Activated CD8-positive, alpha-beta memory T cell treated with anti-CD3 and anti-CD28 coated beads, Interleukin-2, amount 10 ng/mL, durations not matched to agents 7 days and 5 days (primary cell): ENCODE data around the gene AFTPH. TPM values are rescaled to one million over a fixed set of nuclear protein-coding genes. Genes with fewer than 3 reads are reported as not detected.

Source experiments
- ATAC-seq: fragments of 150-1000 bp; cut with Tn5 transposase; one replicate; pipeline ENCODE4 v1.10.0; 2021; ENCODE audit warnings: moderate library complexity
- CTCF ChIA-PET: fragments of 350-600 bp; sonication (Branson Sonifier 250); formaldehyde crosslinking; loops from one replicate; lab custom pipeline; 2021; ENCODE audit warnings: antibody characterized with exemption; lab: Charles Lee
- DNase-seq: peaks from one replicate; pipeline ENCODE4 v3.0.0-alpha.2; 2020
- H3K27ac Mint-ChIP-seq: one replicate; pipeline ENCODE4 v1.8.0; 2021; ENCODE audit warnings: mild to moderate bottlenecking, mixed read lengths
- H3K27me3 Mint-ChIP-seq: one replicate; pipeline ENCODE4 v1.8.0; 2021; ENCODE audit warnings: mixed read lengths
- H3K36me3 Mint-ChIP-seq: one replicate; pipeline ENCODE4 v1.8.0; 2021; ENCODE audit warnings: mild to moderate bottlenecking, mixed read lengths
- H3K4me1 Mint-ChIP-seq: one replicate; pipeline ENCODE4 v1.8.0; 2021; ENCODE audit warnings: mixed read lengths
- H3K4me3 Mint-ChIP-seq: one replicate; pipeline ENCODE4 v1.8.0; 2021; ENCODE audit warnings: mild to moderate bottlenecking, moderate library complexity, mixed read lengths
- H3K9me3 Mint-ChIP-seq: one replicate; pipeline ENCODE4 v1.8.0; 2022; ENCODE audit warnings: low read depth, mixed read lengths
- total RNA-seq, 2 experiments: library from RNA; stranded (reverse); gene quantifications; one replicate each; pipeline ENCODE4 v1.2.3, GENCODE V29; 2021

The AFTPH gene
- total RNA-seq, 2 experiments from 2014 or later: 32.9 to 43.5 TPM

DNA sequence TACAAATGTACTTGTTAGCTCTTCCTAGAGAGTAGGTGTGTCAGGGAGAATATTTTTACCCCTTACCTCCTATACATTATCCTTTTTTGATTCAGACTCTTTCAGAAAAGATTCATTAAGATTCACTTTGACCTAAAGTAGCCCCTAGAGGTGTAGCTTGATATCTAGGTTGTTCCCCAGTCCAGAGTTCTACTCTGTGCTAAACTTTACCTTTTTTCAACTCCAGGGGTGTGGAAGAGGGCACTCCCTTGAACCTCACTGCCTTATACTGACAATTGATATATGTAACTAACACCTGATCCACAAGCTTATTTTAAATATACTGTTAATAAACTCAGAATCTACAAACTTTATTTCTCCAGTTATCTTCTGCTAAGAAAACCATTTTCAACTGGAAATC lies 30.0 kb downstream of the AFTPH start:
- Mint-ChIP-seq H3K27me3 (no peaks in the 10 kb centered on the region), H3K9me3 (no peaks in the 10 kb centered on the region), H3K27ac (no peak overlapping the region), H3K4me3 (no peak overlapping the region), H3K36me3 (peaks cover 28% of the 10 kb centered on the region), H3K4me1 (peaks cover 6% of the 10 kb centered on the region)
- ATAC-seq: no peak
- CTCF ChIA-PET: interaction anchor here (1.2 to 2.0 kb wide), 3 partner anchors 8 to 223 kb away, joined by 3 to 9 read pairs (median 4); partner anchors contain the start of gene AFTPH
- no peak for DNase-seq

DNA sequence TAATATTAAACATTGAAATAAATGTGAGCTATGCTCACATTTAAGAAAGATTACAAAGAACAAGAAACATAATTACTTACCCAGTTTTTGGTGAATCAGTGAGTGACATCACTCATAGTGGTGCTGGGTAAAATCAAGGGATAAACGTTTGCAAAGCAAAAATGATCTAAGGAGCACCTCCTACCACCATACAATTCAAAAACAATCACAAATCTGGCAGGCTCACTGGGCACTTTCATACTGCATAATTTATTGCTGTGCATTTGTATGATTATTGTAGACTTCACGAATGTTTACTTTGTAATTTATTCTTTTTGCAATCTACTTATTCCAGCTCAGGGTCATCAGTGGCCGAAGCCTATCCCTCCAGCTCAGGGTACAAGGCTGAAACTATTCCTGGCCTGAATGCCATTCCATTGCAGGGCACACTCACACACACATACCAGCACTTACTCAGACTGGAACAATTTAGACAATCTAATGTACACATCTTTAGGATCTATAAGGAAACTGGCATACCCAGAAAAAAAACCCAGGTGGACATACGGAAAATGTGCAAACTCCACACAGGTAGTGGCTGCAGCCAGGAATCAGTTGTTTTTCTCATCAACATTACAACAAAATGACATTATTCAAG lies 34.4 kb downstream of the AFTPH start:
- CTCF ChIA-PET: interaction anchor here (1.0 to 8.8 kb wide), 3 partner anchors 35 to 227 kb away, joined by 3 to 85 read pairs (median 16); partner anchors contain the start of gene AFTPH
- H3K36me3 Mint-ChIP-seq: peaks cover 5% of the 10 kb centered on the region
- peaks cover 24% of the 10 kb centered on the region for H3K4me1 Mint-ChIP-seq
- no peak overlapping the region for H3K4me3 Mint-ChIP-seq
- no peak for ATAC-seq
- H3K27ac Mint-ChIP-seq: no peak overlapping the region
- no peaks in the 10 kb centered on the region for H3K9me3 Mint-ChIP-seq
- DNase-seq: no peak
- H3K27me3 Mint-ChIP-seq: no peaks in the 10 kb centered on the region

DNA sequence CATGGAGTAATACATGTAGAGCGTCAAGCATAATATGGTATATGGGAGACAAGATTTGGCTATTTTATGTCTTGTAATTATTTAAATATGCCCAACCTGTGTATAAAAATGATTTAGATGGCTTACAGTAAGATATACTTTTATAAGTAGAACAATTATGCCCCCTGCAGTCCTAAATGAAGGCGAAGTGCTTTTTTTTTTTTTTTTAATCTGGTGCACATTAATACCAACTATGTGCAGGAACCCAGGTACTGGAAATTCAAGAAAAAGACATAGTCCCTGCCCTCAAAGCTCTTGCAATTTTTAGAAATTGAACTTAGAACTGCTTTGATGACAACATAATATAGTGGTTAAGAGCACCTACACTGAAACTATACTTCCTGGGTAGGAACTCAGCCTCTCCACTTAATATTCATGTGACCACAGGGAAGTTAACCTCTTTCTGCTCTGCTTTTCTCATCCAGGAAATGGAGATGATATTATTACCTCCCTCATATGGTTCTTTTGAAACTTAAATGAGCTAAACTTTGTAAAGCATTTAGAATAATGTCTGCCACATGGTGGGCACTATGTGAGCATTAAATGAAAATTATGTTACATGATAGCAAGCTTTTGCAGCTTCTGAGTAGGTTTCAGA lies 38.1 kb downstream of the AFTPH start:
- CTCF ChIA-PET: interaction anchor here (0.7 to 8.8 kb wide), 13 partner anchors 9 to 590 kb away, joined by 3 to 85 read pairs (median 3); partner anchors contain the start of gene AFTPH
- DNase-seq: no peak
- H3K4me3 Mint-ChIP-seq: no peak overlapping the region
- no peaks in the 10 kb centered on the region for H3K9me3 Mint-ChIP-seq
- no peaks in the 10 kb centered on the region for H3K27me3 Mint-ChIP-seq
- peak overlapping the region; percentile 42 for H3K27ac Mint-ChIP-seq
- ATAC-seq: peak; percentile 69
- peaks cover 14% of the 10 kb centered on the region for H3K36me3 Mint-ChIP-seq
- H3K4me1 Mint-ChIP-seq: peaks cover 36% of the 10 kb centered on the region

DNA sequence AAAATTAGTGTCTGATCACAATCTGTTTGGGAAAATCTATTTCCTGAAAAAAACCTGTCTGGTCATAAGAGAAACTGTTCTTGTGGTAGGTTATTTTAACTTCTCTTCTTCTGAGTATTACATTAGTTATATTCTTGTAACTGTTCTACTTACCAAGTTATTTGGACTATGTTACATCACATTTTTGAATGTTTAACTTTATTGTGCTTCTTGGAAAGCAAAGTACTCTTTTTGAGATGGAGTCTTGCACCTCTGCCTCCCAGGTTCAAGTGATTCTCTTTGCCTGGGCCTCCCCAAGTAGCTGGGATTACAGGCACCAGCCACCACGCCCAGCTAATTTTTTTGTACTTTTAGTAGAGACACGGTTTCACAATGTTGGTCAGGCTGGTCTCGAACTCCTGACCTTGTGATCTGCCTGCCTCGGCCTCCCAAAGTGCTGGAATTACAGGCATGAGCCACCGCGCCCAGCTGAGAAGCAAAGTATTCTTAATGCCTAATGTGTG lies 39.4 kb downstream of the AFTPH start:
- no peak for DNase-seq
- Mint-ChIP-seq H3K4me3 (no peak overlapping the region), H3K27ac (no peak overlapping the region), H3K4me1 (peaks cover 36% of the 10 kb centered on the region), H3K27me3 (no peaks in the 10 kb centered on the region), H3K9me3 (no peaks in the 10 kb centered on the region), H3K36me3 (peaks cover 19% of the 10 kb centered on the region)
- CTCF ChIA-PET: interaction anchor here (1.3 to 8.8 kb wide), 2 partner anchors 40 to 232 kb away, joined by 3 to 85 read pairs; partner anchors contain the start of gene AFTPH
- ATAC-seq: no peak

DNA sequence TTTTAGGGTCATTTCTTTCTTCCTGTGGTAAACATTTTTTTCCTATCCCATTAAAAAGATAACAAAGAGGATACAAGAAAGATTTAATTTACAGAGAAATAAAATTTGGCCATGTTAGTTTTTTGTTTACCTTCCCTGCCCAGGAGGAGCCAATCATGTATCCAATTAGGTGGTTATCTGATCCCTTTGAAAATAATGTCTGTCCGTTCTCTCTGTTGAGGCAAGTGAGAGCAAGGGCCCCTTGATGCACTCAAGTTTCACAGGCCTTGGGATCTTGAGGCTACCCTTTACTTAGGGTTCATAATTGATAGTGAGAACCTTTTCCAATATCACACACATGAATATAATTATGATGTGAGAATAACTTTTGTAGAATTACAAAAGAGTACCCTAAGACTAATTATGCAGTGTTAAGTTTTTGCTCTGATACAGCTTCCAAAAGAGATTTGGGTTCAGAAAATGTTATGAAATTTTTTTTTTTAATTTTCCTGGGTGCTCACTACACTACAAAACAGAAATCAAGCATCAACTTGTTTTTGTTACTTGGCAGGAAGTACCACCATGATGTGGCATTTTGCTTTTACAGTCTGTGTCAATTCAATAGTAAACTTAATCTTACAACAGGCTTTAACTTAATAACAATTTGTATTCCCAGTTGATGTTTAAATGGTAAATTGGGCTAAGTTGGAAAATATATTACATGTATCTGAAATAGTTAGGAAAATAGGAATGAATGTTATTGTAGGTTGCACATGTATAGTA lies 42.0 kb downstream of the AFTPH start:
- Mint-ChIP-seq H3K9me3 (no peaks in the 10 kb centered on the region), H3K27ac (no peak overlapping the region), H3K27me3 (no peaks in the 10 kb centered on the region), H3K36me3 (peaks cover 22% of the 10 kb centered on the region), H3K4me1 (peaks cover 36% of the 10 kb centered on the region), H3K4me3 (no peak overlapping the region)
- no peak for ATAC-seq
- no peak for DNase-seq
- CTCF ChIA-PET: interaction anchor here (0.9 to 2.0 kb wide), 5 partner anchors 9 to 239 kb away, joined by 3 to 6 read pairs (median 4); no protein-coding TSS in a partner anchor

DNA sequence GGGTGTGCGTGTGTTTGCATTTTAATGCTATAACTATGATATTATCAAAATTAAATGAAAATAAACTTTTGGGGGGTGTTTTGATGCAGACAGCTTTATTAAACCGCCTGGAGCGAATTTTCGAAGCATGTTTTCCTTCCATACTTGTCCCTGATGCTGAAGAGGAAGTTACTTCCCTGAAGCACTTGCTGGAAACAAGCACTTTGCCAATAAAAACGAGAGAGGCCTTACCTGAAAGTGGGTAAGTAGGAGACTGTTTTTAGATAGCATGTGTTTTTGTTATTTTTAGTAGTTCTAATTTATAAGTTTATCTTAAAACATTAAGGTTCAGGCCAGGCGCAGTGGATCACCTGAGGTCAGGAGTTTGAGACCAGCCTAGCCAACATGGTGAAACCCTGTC lies 43.3 kb downstream of the AFTPH start:
- H3K4me1 Mint-ChIP-seq: peaks cover 28% of the 10 kb centered on the region
- DNase-seq: no peak
- no peak for ATAC-seq
- H3K27me3 Mint-ChIP-seq: no peaks in the 10 kb centered on the region
- CTCF ChIA-PET: interaction anchor here (0.8 to 1.5 kb wide), 3 partner anchors 45 to 264 kb away, joined by 3 to 4 read pairs (median 4); no protein-coding TSS in a partner anchor
- H3K27ac Mint-ChIP-seq: no peak overlapping the region
- no peak overlapping the region for H3K4me3 Mint-ChIP-seq
- no peaks in the 10 kb centered on the region for H3K9me3 Mint-ChIP-seq
- H3K36me3 Mint-ChIP-seq: peaks cover 28% of the 10 kb centered on the region

DNA sequence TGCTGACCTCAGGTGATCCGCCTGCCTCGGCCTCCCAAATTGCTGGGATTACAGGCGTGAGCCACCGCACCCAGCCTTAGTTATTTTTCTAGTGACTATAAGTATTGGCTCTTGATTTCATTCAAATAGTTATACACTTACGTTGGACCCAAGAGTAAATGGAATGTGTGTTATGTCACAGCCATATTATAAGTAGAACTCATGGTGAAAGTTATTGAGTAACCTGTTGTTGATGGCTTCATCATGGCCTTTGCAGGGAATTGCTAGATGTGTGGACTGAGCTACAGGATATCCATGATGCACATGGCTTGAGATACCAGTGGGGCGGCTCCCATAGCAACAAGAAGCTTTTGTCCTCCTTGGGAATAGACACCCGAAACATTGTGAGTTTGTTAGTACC lies 44.7 kb downstream of the AFTPH start:
- H3K4me3 Mint-ChIP-seq: no peak overlapping the region
- no peak overlapping the region for H3K27ac Mint-ChIP-seq
- H3K4me1 Mint-ChIP-seq: peaks cover 17% of the 10 kb centered on the region
- DNase-seq (no peak), ATAC-seq (no peak)
- no peaks in the 10 kb centered on the region for H3K9me3 Mint-ChIP-seq
- no peaks in the 10 kb centered on the region for H3K27me3 Mint-ChIP-seq
- H3K36me3 Mint-ChIP-seq: peaks cover 32% of the 10 kb centered on the region
- CTCF ChIA-PET: interaction anchor here (1.0 to 1.3 kb wide), 2 partner anchors 46 to 237 kb away, joined by 3 to 4 read pairs; no protein-coding TSS in a partner anchor

DNA sequence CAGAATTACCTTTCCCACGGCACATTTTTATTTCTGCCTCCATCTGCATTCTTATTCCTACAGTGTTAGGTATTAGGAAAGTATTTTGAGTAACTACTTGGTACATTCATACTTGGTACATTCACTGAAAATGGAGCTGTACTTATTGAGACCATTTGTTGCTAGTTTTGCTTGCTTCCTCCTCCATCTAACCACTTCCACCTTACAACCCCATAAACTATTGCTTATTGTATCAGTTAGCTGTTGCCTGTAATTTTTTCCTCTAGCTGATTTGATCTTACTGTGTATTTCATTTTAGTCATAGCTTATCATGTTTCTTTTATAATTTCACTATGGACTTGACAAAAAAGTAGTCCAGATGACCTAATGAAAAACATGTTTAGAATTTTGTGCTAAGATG lies 50.7 kb downstream of the AFTPH start:
- Mint-ChIP-seq H3K36me3 (peaks cover 37% of the 10 kb centered on the region), H3K27ac (peak overlapping the region; percentile 69), H3K27me3 (no peaks in the 10 kb centered on the region), H3K4me3 (no peak overlapping the region), H3K9me3 (no peaks in the 10 kb centered on the region), H3K4me1 (peaks cover 12% of the 10 kb centered on the region)
- peak; percentile 58 for ATAC-seq
- CTCF ChIA-PET: interaction anchor here (1.0 to 1.5 kb wide), 5 partner anchors 9 to 244 kb away, joined by 3 to 8 read pairs (median 4); no protein-coding TSS in a partner anchor
- DNase-seq: no peak

DNA sequence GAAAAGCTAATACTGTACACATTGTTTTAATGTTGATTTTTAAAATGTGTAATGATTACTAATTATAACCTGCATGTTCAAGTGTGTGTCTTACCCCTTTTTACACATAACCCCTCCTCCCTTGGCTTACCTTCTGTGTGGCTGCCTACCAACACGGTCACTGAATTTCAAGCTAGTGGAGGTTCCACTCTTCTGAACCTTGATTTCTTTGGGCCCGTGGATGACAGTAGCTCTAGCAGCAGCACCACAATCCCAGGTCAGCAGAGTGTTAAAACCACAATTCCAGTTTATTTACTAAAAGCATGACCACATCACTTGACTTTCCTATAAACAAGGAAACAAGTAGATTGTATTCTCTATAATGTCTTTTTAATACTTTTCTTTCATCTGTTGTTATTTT lies 56.9 kb downstream of the AFTPH start:
- CTCF ChIA-PET: interaction anchor here (1.3 to 2.1 kb wide), 4 partner anchors 11 to 286 kb away, joined by 3 to 9 read pairs (median 6); no protein-coding TSS in a partner anchor
- Mint-ChIP-seq H3K9me3 (no peaks in the 10 kb centered on the region), H3K36me3 (peaks cover 19% of the 10 kb centered on the region), H3K4me3 (no peak overlapping the region), H3K27me3 (no peaks in the 10 kb centered on the region), H3K4me1 (peaks cover 2% of the 10 kb centered on the region), H3K27ac (no peak overlapping the region)
- DNase-seq: no peak
- ATAC-seq: no peak

DNA sequence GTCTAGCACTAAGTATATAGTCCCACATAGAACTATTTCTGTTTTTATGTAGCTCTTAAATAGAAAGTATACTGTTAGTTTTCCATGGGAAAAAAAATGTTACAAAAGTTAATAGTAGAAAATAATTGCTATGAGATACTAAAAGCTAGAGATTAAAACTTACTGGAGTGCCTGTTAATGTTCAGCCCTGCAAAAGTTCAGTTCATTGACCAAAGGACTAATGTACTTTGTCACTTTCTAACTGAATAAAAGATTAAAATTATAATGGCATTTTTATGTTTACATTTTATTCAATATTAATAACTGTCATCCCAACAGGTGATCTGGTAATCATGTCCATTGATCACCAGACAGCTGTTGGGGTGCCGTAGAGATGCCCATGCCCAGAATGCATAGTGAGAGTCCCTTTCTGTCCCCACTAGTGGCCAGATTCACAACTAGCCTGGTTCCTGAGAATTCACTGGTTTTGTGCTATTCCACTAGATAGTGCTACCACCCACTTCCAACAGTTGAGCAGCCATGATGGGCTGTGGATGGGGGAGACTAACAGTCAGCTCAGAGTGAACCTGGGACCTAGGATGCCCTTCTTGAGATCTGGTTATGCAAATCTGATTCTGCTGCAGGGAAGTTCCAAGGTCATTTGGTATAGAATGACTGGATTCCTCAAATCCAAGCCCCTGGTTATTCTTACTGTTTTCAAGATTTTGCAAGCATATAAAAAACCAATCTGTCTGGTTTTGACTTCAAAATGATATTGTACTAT lies 57.8 kb downstream of the AFTPH start:
- H3K27ac Mint-ChIP-seq: no peak overlapping the region
- peaks cover 17% of the 10 kb centered on the region for H3K36me3 Mint-ChIP-seq
- CTCF ChIA-PET: interaction anchor here (1.2 to 2.1 kb wide), 4 partner anchors 10 to 285 kb away, joined by 4 to 9 read pairs (median 6); no protein-coding TSS in a partner anchor

DNA sequence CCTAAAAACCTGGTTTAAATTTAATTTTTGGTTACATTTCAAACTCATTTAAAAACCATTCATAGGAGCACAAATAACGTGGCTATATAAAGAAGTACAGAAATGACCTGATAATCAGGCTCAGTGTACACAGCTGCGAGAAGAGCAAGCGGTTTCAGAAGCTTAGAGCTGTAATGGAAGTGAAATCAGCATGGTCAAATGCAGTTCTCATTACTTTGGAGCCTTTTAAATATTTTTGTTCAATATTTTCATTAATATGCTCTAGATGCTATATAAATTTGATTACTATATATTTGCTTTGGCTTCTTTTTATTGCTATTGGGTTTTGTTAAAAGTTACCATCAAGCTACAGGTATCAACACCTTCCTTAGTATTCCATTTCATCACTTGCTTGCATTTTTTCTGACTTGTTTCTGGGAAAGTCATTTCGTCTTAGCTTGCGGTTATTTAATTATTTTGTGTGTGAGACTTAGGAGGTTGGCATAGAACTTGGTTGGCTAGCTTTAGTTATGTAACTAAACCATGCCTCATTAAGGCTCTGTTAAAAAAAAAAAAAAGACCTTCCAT lies 58.7 kb downstream of the AFTPH start:
- DNase-seq (no peak), ATAC-seq (no peak)
- CTCF ChIA-PET: interaction anchor here (0.6 to 1.2 kb wide), 4 partner anchors 59 to 991 kb away, joined by 3 to 4 read pairs (median 4); no protein-coding TSS in a partner anchor
- Mint-ChIP-seq H3K27me3 (no peaks in the 10 kb centered on the region), H3K4me3 (no peak overlapping the region), H3K27ac (no peak overlapping the region), H3K36me3 (peaks cover 11% of the 10 kb centered on the region), H3K9me3 (no peaks in the 10 kb centered on the region), H3K4me1 (peaks cover 8% of the 10 kb centered on the region)

More for the DNA sequence above, 57.8 kb downstream of the AFTPH start:
- H3K9me3 Mint-ChIP-seq: no peaks in the 10 kb centered on the region
- no peaks in the 10 kb centered on the region for H3K27me3 Mint-ChIP-seq
- DNase-seq (no peak), ATAC-seq (no peak)
- H3K4me3 Mint-ChIP-seq: no peak overlapping the region
- peaks cover 7% of the 10 kb centered on the region for H3K4me1 Mint-ChIP-seq

DNA sequence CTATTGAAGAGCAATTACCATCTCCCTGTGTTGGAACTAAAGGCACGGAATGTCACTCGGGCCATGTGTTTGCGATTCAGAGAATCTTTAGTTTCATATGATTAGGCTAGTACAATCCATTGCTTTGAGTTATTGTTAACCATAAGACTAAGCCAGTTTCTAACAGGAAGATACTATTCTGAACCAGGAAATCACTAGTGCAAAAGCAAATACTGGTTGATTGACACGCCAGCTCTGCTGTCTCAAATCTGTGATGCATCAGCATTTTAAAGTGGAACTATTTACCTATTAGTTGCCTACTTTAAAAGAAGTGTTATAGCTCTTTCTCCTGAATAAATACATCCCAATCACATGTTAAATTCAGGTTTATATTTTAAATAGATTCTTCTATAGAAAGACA lies 61.9 kb downstream of the AFTPH start:
- no peaks in the 10 kb centered on the region for H3K9me3 Mint-ChIP-seq
- CTCF ChIA-PET: interaction anchor here (1.0 to 3.0 kb wide), 14 partner anchors 14 to 292 kb away, joined by 3 to 15 read pairs (median 6); partner anchors contain the start of gene AFTPH
- ATAC-seq: no peak
- peaks cover 7% of the 10 kb centered on the region for H3K4me1 Mint-ChIP-seq
- H3K36me3 Mint-ChIP-seq: peaks cover 24% of the 10 kb centered on the region
- H3K27me3 Mint-ChIP-seq: no peaks in the 10 kb centered on the region
- no peak overlapping the region for H3K4me3 Mint-ChIP-seq
- no peak for DNase-seq
- H3K27ac Mint-ChIP-seq: no peak overlapping the region
